Testis (tissue), 3 donors: ENCODE measurements around the gene LSM7. TPM values are rescaled to one million over a fixed set of nuclear protein-coding genes. Genes with fewer than 3 reads are reported as not detected.

ENCODE experiments used
- DNase-seq: peaks from one replicate; pipeline ENCODE4 v3.0.0-alpha.2; 2019
- H3K27ac ChIP-seq, 2 donors: fragments of 200-600 bp; sonication (generic); one replicate each; pipeline ENCODE4 v1.5.1; 2019
- H3K27me3 ChIP-seq: fragments of 200-600 bp; sonication (generic); one replicate; pipeline ENCODE4 v1.5.1; 2019
- H3K36me3 ChIP-seq: fragments of 200-600 bp; sonication (generic); one replicate; pipeline ENCODE4 v1.5.1; 2017; ENCODE audit warnings: low read depth; ENCODE audit errors: missing control alignments
- H3K4me1 ChIP-seq: fragments of 200-600 bp; sonication (generic); one replicate; pipeline ENCODE4 v1.5.1; 2019
- H3K4me3 ChIP-seq, 2 donors: fragments of 200-600 bp; sonication (generic); one replicate each; pipeline ENCODE4 v1.5.1; 2017 to 2019
- H3K9me3 ChIP-seq: fragments of 200-600 bp; sonication (generic); one replicate; pipeline ENCODE4 v1.5.1; 2017
- CTCF ChIP-seq, 3 experiments: fragments of 450-650 bp in 2 of 3; fragments of 200-600 bp in 1 of 3; sonication (generic) in 1 of 3; IDR thresholded peaks; one replicate each; pipeline ENCODE4 v1.5.1; 2016 to 2019; ENCODE audit warnings: antibody characterized with exemption in 3 of 3, mild to moderate bottlenecking in 2 of 3, moderate library complexity in 1 of 3
- POLR2A ChIP-seq: fragments of 450-650 bp; IDR thresholded peaks from one replicate; pipeline ENCODE4 v1.6.1; 2017; ENCODE audit warnings: antibody characterized with exemption, mild to moderate bottlenecking, moderate library complexity
- WGBS, 2 donors: methylation state at CpG; one replicate each; pipeline ENCODE4 v1.1.5; 2018; 5-methylcytosine and 5-hydroxymethylcytosine counted together
- intact Hi-C: fragments of 100-400 bp; cut with DNase I; formaldehyde crosslinking; loops from one replicate; pipeline ENCODE4 v1.15.1; 2023; ENCODE audit warnings: low total_unique reads
- polyA plus RNA-seq: library from polyadenylated mRNA; stranded (reverse); fragments of 350-450 nt; fragmentation: Illumina TruSeq; extraction: RNeasy Lipid Tissue Mini Kit (QIAGEN cat#74804); gene quantifications from one replicate; pipeline ENCODE4 v1.2.3, GENCODE V29; 2014; ENCODE audit warnings: low read depth, low replicate concordance; ENCODE audit not compliant: insufficient read depth
- total RNA-seq, 2 donors: library from RNA; depleted of rRNA; stranded (reverse); fragments of >200 nt; gene quantifications; one replicate each; pipeline ENCODE4 v1.2.3, GENCODE V29; 2016

The LSM7 gene
- total and polyA plus RNA-seq, 3 donors from 2014 or later = 80.7 to 179 (median 163) TPM

GRCh38 chr19:2275588-2276428, 52.6 kb downstream of the LSM7 start:
- H3K4me1 ChIP-seq = peaks cover 59% of the 10 kb centered on the region
- intact Hi-C loops = loop anchor here (10.0 kb wide), 2 partner anchors 119 to 121 kb away; partner anchors contain the start of gene AP3D1
- H3K9me3 ChIP-seq = no peaks in the 10 kb centered on the region
- peak; percentile 71 for DNase-seq
- WGBS, 2 donors = 36% methylated on average over 20 of the region's 74 CpGs; no CpG with 5 or more reads in 1 of the 2 donors
- H3K4me3 ChIP-seq = peak overlapping the region in 1 of 2 donors; percentile 17
- H3K27me3 ChIP-seq = no peaks in the 10 kb centered on the region
- TF ChIP-seq POLR2A (no peak), CTCF (IDR thresholded peaks at IDR 0.05) (no peak)
- H3K36me3 ChIP-seq = no peaks in the 10 kb centered on the region
- peak overlapping the region; percentile 50 to 53 for H3K27ac ChIP-seq

- TF ChIP-seq CTCF (IDR thresholded peaks at IDR 0.05) (peak; percentile 37 to 47 (median 46)), POLR2A (no peak)
- Histone ChIP-seq H3K4me3 (peak overlapping the region in 1 of 2 donors; percentile 17), H3K9me3 (no peaks in the 10 kb centered on the region), H3K27me3 (no peaks in the 10 kb centered on the region), H3K27ac (peak overlapping the region; percentile 11 to 53), H3K36me3 (no peaks in the 10 kb centered on the region), H3K4me1 (peaks cover 59% of the 10 kb centered on the region)
- intact Hi-C loops = loop anchor here (5.0 to 10.0 kb wide), 3 partner anchors 43 to 120 kb away; partner anchors contain the start of gene AP3D1
- WGBS, 2 donors = 33 to 46% methylated on average over 16 of the region's 16 CpGs
- DNase-seq = peak; percentile 77
Measured at GRCh38 chr19:2274931-2275535, 53.4 kb downstream of the LSM7 start.

GRCh38 chr19:2274185-2274711, 54.1 kb downstream of the LSM7 start:
- intact Hi-C loops = loop anchor here (5.0 to 10.0 kb wide), 3 partner anchors 42 to 121 kb away; partner anchors contain the start of gene AP3D1
- 62 to 63% methylated on average over 8 to 9 of the region's 9 CpGs for WGBS, 2 donors
- no peaks in the 10 kb centered on the region for H3K36me3 ChIP-seq

More at GRCh38 chr19:2274185-2274711, 54.1 kb downstream of the LSM7 start:
- TF ChIP-seq CTCF (IDR thresholded peaks at IDR 0.05) (no peak), POLR2A (no peak)
- H3K4me3 ChIP-seq = peak overlapping the region in 1 of 2 donors; percentile 29
- no peaks in the 10 kb centered on the region for H3K27me3 ChIP-seq
- peaks cover 59% of the 10 kb centered on the region for H3K4me1 ChIP-seq
- H3K9me3 ChIP-seq = no peaks in the 10 kb centered on the region
- DNase-seq = no peak
- peak overlapping the region; percentile 29 to 72 for H3K27ac ChIP-seq
